ENCODE data around the gene ATP2A2.

DNA sequence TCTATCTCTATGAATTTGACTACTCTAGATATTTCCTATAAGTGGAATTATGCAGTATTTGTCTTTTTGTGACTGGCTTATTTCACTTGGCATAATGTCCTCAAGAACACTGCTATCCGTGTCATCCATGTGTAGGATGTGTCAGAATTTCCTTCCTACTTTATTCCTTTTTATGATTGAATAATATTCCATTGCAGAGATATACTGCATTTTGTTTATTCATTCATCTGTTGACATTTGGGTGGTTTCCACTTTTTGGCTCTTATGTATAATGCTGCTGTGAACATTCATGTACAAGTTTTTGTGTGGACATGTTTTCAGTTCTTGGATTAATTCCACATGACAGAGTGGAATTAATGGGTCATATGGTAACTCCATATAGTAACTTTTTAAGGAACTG, 45.7 kb upstream of the ATP2A2 start:
- TF ChIP-seq, protein P1, sequence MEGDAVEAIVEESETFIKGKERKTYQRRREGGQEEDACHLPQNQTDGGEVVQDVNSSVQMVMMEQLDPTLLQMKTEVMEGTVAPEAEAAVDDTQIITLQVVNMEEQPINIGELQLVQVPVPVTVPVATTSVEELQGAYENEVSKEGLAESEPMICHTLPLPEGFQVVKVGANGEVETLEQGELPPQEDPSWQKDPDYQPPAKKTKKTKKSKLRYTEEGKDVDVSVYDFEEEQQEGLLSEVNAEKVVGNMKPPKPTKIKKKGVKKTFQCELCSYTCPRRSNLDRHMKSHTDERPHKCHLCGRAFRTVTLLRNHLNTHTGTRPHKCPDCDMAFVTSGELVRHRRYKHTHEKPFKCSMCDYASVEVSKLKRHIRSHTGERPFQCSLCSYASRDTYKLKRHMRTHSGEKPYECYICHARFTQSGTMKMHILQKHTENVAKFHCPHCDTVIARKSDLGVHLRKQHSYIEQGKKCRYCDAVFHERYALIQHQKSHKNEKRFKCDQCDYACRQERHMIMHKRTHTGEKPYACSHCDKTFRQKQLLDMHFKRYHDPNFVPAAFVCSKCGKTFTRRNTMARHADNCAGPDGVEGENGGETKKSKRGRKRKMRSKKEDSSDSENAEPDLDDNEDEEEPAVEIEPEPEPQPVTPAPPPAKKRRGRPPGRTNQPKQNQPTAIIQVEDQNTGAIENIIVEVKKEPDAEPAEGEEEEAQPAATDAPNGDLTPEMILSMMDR (IDR thresholded peaks at IDR 0.05) = no peak
- no peak for TF ChIP-seq POLR2A (IDR thresholded peaks at IDR 0.05)
